Sigmoid colon (tissue), 7 donors: ENCODE data around the gene MAGEH1. TPM values are rescaled to one million over a fixed set of nuclear protein-coding genes. Genes with fewer than 3 reads are reported as not detected.
"Not testable (repeated sequence)": the region's sequence is repeated elsewhere in the genome, so short reads cannot be mapped to it uniquely, and the experiment has no call there.

ENCODE experiments used
- DNase-seq: peaks from one replicate; pipeline ENCODE4 v3.0.0-alpha.2; 2019
- H3K27ac ChIP-seq, 4 donors: fragments of 200-600 bp; sonication (generic); one replicate each; pipeline ENCODE4 v1.5.1; 2016 to 2019; ENCODE audit warnings: mild to moderate bottlenecking in 1 of 4
- H3K27me3 ChIP-seq, 3 donors: fragments of 200-600 bp; sonication (generic); one replicate each; pipeline ENCODE4 v1.5.1; 2019; ENCODE audit warnings: mild to moderate bottlenecking in 1 of 3
- H3K36me3 ChIP-seq, 4 donors: fragments of 200-600 bp; sonication (generic); one replicate each; pipeline ENCODE4 v1.5.1; 2016 to 2019
- H3K4me1 ChIP-seq, 4 donors: fragments of 200-600 bp; sonication (generic); one replicate each; pipeline ENCODE4 v1.5.1; 2017 to 2019
- H3K4me3 ChIP-seq, 4 donors: fragments of 200-600 bp; sonication (generic); one replicate each; pipeline ENCODE4 v1.5.1; 2017 to 2019; ENCODE audit warnings: mild to moderate bottlenecking in 2 of 4, moderate library complexity in 1 of 4
- H3K9me3 ChIP-seq, 4 donors: fragments of 200-600 bp in 3 of 4; sonication (generic) in 3 of 4; one replicate each; pipeline versions ENCODE4 v1.5.1 to v1.6.1; 2013 to 2019
- EP300 ChIP-seq, 4 donors: sonication (generic); formaldehyde crosslinking; IDR thresholded peaks; one replicate each; pipeline ENCODE4 v1.6.1; 2017; ENCODE audit warnings: antibody characterized with exemption in 4 of 4
- POLR2A ChIP-seq, 2 donors: fragments of 450-650 bp; IDR thresholded peaks; one replicate each; pipeline ENCODE4 v1.6.1; 2016; ENCODE audit warnings: antibody characterized with exemption in 2 of 2, mild to moderate bottlenecking in 2 of 2, moderate library complexity in 2 of 2
- POLR2AphosphoS5 ChIP-seq, 4 donors: sonication (generic); formaldehyde crosslinking; IDR thresholded peaks; one replicate each; pipeline ENCODE4 v1.6.1; 2017; ENCODE audit warnings: antibody characterized with exemption in 4 of 4
- WGBS, 2 donors: extraction: QIAGEN DNeasy Blood & Tissue Kit; methylation state at CpG; one replicate each; pipeline ENCODE4 v1.1.7; 2013; 5-methylcytosine and 5-hydroxymethylcytosine counted together
- intact Hi-C: fragments of 100-400 bp; cut with DNase I; formaldehyde crosslinking; loops from one replicate; pipeline ENCODE4 v1.15.1; 2023
- polyA plus RNA-seq, 3 donors: library from polyadenylated mRNA; stranded (reverse); fragments of 200-250 nt; gene quantifications; one replicate each; pipeline ENCODE4 v1.2.3, GENCODE V29; 2013
- total RNA-seq, 4 donors: library from RNA; depleted of rRNA; stranded (reverse); fragments of >200 nt; gene quantifications; one replicate each; pipeline ENCODE4 v1.1.0, GENCODE V29; 2016
- TF ChIP-seq, protein P1 (sequence below), 4 experiments: fragments of 450-650 bp in 3 of 4; fragments of 200-600 bp in 1 of 4; IDR thresholded peaks; one replicate each; pipeline ENCODE4 v1.5.1; 2016 to 2019; ENCODE audit warnings: antibody characterized with exemption in 4 of 4, mild to moderate bottlenecking in 3 of 4, moderate library complexity in 2 of 4
- donor health status: healthy with polysubstance abuse.
- donor health status: Bipolar disorder and iron deficiency.
- donor health status: healthy.

The MAGEH1 gene
- total RNA-seq, result 10 to 100 TPM; 27.3 to 39.8 (median 32.4) TPM
- 10 to 100 TPM in 1 of 3 donors, 1 to 10 TPM in 2; 2.5 to 16.6 (median 5.4) TPM for polyA plus RNA-seq

GRCh38 chrX:55451990-55452832 is at the start of gene MAGEH1:
Gene MAGEH1 (plus strand): TSS chrX:55452127. CDS start chrX:55452375, 248 bp downstream.
- Histone ChIP-seq H3K27me3 (no peaks in the 10 kb centered on the region), H3K4me3 (peak within 1 kb of the TSS; percentile 64 to 68 (median 67)), H3K4me1 (peaks cover 0 to 6% (median 0%) of the 10 kb centered on the region in 4 donors), H3K9me3 (no peaks in the 10 kb centered on the region), H3K27ac (peak within 1 kb of the TSS; percentile 82 to 89 (median 88)), H3K36me3 (no peaks in the 10 kb centered on the region)
- intact Hi-C loops, result no loop called here
- WGBS, 2 donors, result 0 to 1% methylated on average over 43 of the region's 43 CpGs
- peak; percentile 92 for DNase-seq
- TF ChIP-seq POLR2A (IDR thresholded peaks at IDR 0.05) (peak; percentile 48 to 60), POLR2AphosphoS5 (IDR thresholded peaks at IDR 0.05) (peak; percentile 78 to 88 (median 84))
- TF ChIP-seq, protein P1, sequence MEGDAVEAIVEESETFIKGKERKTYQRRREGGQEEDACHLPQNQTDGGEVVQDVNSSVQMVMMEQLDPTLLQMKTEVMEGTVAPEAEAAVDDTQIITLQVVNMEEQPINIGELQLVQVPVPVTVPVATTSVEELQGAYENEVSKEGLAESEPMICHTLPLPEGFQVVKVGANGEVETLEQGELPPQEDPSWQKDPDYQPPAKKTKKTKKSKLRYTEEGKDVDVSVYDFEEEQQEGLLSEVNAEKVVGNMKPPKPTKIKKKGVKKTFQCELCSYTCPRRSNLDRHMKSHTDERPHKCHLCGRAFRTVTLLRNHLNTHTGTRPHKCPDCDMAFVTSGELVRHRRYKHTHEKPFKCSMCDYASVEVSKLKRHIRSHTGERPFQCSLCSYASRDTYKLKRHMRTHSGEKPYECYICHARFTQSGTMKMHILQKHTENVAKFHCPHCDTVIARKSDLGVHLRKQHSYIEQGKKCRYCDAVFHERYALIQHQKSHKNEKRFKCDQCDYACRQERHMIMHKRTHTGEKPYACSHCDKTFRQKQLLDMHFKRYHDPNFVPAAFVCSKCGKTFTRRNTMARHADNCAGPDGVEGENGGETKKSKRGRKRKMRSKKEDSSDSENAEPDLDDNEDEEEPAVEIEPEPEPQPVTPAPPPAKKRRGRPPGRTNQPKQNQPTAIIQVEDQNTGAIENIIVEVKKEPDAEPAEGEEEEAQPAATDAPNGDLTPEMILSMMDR (IDR thresholded peaks at IDR 0.05), result no peak

DNA sequence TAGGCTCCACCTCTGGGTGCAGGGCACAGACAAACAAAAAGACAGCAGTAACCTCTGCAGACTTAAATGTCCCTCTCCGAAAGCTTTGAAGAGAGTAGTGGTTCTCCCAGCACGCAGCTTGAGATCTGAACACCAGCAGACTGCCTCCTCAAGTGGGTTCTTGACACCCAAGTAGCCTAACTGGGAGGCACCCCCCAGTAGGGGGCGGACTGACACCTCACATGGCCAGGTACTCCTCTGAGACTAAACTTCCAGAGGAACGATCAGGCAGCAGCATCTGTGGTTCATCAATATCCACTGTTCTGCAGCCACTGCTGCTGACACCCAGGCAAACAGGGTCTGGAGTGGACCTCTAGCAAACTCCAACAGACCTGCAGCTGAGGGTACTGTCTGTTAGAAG is 24.8 kb upstream of the MAGEH1 start:
- H3K4me3 ChIP-seq, DNase-seq, H3K9me3 ChIP-seq, H3K27ac ChIP-seq, H3K36me3 ChIP-seq, intact Hi-C loops, H3K4me1 ChIP-seq, H3K27me3 ChIP-seq: not testable (repeated sequence)
- WGBS, 2 donors, result 73 to 76% methylated on average over 4 of the region's 4 CpGs

DNA sequence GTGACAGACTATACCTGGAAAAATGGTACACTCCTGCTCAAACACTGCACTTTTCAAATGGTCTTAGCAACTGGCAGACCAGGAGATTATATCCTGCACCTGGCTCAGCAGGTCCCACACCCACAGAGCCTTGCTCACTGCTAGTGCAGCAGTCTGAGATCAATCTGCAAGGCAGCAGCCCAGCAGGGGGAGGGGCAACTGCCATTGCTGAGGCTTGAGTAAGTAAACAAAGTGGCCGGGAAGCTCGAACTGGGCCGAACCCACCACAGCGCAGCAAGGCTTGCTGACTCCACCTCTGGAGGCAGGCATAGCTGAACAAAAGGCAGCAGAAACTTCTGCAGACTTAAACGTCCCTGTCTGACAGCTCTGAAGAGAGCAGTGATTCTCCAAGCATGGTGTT is 8.5 kb upstream of the MAGEH1 start:
- 60 to 66% methylated on average over 5 of the region's 5 CpGs for WGBS, 2 donors
- H3K36me3 ChIP-seq, intact Hi-C loops, H3K27ac ChIP-seq, H3K4me3 ChIP-seq, DNase-seq, H3K9me3 ChIP-seq, H3K4me1 ChIP-seq, H3K27me3 ChIP-seq: not testable (repeated sequence)

DNA sequence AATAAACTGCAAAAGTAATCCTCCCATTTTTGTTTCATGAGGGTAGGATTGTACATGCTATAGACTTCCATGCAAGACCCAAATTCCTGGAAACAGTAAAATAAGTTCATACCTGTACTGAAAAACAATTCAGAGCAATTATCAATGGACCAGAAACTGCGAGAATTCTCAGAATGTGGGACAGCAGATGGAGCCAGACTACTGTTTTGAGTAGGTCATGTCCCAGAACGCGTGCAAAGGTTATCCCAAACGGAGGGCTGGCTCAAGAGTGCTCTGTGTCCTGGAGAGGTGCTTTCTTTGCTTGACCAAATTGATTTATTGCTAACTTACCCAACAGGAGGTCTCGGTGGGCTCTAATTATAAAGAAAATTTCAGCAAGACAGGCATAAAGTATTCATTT is 1.7 kb upstream of the MAGEH1 start:
- no peaks in the 10 kb centered on the region for H3K27me3 ChIP-seq
- no peak overlapping the region for H3K4me3 ChIP-seq
- TF ChIP-seq EP300 (IDR thresholded peaks at IDR 0.05) (no peak), POLR2AphosphoS5 (IDR thresholded peaks at IDR 0.05) (no peak), POLR2A (IDR thresholded peaks at IDR 0.05) (no peak)
- TF ChIP-seq, protein P1 (IDR thresholded peaks at IDR 0.05), result no peak
- intact Hi-C loops, result no loop called here
- H3K36me3 ChIP-seq, result no peaks in the 10 kb centered on the region
- no peak for DNase-seq
- H3K4me1 ChIP-seq, result peaks cover 0 to 6% (median 0%) of the 10 kb centered on the region in 4 donors
- H3K27ac ChIP-seq, result no peak overlapping the region
- WGBS, 2 donors, result 16 to 43% methylated on average over 5 of the region's 5 CpGs
- H3K9me3 ChIP-seq, result no peaks in the 10 kb centered on the region

GRCh38 chrX:55451141-55451540 is 786 bp upstream of the MAGEH1 start:
- intact Hi-C loops, result no loop called here

More at GRCh38 chrX:55451141-55451540, 786 bp upstream of the MAGEH1 start:
- Histone ChIP-seq H3K36me3 (no peaks in the 10 kb centered on the region), H3K27ac (peak overlapping the region; percentile 82 to 89 (median 88)), H3K9me3 (no peaks in the 10 kb centered on the region), H3K4me1 (peaks cover 0 to 6% (median 0%) of the 10 kb centered on the region in 4 donors), H3K27me3 (no peaks in the 10 kb centered on the region), H3K4me3 (peak overlapping the region in 3 of 4 donors; percentile 67 to 68 (median 67))
- no peak for DNase-seq
- WGBS, 2 donors, result 43 to 49% methylated on average over 2 of the region's 2 CpGs
- TF ChIP-seq POLR2AphosphoS5 (IDR thresholded peaks at IDR 0.05), result no peak
- TF ChIP-seq, protein P1 (IDR thresholded peaks at IDR 0.05), result no peak
- no peak for TF ChIP-seq POLR2A (IDR thresholded peaks at IDR 0.05)
- TF ChIP-seq EP300 (IDR thresholded peaks at IDR 0.05), result no peak
